CD4-positive, alpha-beta T cell treated with Interleukin-6 for 4 hours (primary cell): ENCODE results near the gene MEX3C.

Experiments used
- DNase-seq: peaks from one replicate; pipeline ENCODE4 v3.0.0-alpha.2; 2020; ENCODE audit warnings: mixed read lengths

Gene MEX3C

DNA sequence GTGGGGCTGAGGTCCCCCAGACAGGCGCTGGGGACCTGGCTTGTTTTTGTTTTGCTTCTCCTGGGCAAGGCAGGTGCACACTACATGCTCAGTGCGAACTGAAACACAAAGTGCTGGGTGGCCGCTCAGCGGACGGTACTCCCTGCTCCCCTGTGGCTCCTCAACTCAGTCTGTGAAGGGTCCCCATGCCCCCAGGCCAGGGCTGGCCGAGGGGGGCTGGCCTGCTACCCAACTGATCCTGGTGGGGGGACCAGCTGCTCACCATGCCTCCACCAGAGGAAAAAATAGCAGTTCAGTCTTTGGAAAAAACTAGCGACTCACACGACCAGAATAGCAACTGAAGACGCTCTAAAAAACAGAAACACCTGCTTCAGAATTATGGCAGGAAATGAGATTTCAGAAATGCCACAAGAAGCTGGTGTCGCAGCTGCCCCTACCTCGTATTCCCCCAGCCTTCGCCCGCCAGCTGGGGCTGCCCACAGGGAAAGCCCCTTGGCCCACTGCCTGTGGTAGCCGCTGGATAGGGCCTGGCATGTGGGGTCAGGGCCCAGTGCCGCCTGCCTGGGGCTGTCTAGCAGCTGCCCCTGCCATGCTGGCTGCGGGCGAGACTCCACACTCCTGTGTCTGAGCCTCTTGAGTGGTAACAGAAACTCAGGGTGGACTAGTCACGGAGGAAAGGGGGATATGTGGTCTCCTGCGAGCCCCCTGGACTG, 43.7 kb downstream of the MEX3C start:
- peak; percentile 45 for DNase-seq

DNA sequence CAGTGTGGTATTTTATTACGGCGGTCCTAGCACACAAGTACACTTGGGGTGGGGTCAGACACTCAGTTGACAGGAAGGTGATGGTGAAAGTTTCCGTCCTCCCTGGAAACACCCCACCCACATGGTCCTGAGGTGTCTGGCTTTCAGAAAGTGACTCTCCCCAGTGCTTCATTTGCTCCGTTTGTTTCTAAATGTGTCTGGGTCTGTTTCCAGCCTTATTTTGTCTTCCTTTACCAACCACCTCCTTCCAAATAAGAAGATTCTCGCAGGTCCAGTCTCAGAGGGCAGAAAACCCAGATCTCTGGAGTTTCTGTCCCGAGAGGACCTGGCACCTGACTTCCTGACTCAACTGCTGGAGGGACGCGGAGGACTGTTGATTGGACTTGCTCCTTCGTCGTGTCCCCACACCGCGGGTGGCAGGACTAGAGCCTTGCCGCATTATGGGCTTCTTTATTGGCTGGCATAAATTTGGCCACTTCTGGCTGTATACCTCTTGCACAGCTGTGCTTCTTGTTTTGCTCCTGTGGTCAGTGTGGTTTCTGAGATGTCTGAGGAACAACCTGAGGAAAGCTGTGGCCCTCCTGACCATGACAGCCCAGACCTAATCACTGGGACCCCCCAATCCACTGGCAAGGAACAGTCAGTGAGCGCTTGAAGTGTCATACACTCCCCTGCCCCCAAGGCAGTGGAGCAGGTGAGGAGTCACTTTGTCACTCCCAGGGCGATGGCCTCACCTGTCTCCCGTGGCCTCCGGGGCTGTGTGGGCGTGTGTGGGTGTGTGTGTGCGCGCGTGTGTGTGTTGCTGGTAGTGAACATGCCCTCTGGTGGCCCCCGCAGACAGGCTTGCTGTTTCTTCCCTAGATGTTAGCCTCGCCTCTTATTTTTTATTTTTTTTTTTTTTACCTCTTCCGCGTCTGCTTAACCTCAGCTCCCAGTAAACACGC, 45.6 kb downstream of the MEX3C start:
- DNase-seq, result peak; percentile 79

DNA sequence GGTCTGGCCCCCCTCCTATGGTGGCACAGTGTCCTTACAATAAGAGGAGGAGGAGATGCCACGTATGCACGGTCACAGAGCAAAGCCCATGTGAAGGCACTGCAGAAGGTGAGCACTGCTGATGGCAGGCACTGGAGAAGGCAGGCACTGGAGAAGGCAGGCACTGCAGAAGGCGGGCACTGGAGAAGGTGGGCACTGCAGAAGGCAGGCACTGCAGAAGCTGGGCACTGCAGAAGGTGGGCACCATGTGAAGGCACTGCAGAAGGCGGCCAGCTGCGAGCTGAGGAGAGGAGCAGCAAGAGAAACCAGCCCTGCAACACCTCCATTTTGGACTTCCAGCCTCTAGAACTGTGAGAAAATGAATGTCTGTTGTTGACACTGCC, 46.3 kb downstream of the MEX3C start:
- DNase-seq, result no peak

- no peak for DNase-seq
These were observed 47.3 kb downstream of the MEX3C start for GRCh38 chr18:51150113-51150700.

GRCh38 chr18:51149670-51150069, 47.8 kb downstream of the MEX3C start:
- no peak for DNase-seq

DNA sequence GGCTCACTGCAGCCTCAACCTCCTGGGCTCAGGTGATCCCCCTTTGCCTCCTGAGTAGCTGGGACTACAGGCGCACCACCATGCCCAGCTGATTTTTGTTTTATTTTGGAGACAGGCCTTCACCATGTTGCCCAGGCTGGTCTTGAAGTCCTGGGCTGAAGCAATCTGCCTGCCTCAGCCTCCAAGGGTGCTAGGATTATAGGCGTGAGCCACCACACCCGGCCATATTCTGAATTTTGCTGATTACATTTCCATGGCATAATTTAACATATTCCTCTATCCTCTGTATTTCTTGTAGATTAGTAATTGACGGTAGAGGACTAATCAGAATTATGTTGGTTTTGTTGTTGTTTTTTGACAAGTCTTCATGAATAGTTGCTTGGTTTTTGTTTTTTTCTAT, 50.6 kb downstream of the MEX3C start:
- DNase-seq, result no peak

DNA sequence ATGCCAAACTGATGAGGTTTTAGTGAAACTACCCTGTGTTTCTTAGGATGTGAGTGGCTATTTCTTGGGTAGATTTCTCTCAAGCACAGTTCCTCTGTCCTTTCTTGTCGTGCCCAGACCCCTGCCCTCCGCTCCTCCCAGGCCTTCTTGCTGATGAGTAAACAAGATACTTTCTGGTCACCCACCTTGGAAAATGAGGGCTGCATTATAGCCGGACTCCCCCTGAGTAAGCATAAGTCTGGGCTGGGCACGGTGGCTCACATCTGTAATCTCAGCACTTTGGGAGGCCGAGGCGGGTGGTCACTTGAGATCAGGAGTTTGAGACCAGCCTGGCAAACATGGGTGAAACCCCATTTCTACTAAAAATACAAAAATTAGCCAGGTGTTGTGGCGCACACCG, 58.5 kb downstream of the MEX3C start:
- DNase-seq, result no peak

DNA sequence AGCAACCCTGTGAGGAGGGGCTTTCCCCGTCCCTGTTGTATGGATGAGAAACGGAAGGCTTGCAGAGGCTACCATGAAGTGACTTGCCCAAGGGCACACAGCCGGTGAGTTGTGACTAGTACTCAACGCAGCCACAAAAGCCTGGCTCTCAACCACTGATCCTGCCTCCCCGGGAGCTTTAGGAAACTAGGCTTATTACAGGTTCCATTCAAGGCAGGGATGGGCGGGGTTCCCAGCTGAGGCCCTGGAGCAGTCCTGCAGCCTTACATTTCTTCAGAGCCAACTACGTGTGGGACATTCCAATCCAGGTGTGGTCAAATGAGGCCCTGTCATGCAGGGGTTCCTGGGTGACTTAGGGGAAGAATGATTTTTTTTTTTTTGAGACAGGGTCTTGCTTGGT, 59.6 kb downstream of the MEX3C start:
- DNase-seq, result no peak

- DNase-seq, result no peak
These were observed 60.3 kb downstream of the MEX3C start for GRCh38 chr18:51137026-51137729.

- DNase-seq, result peak; percentile 32
These were observed 61.7 kb downstream of the MEX3C start for GRCh38 chr18:51135795-51136194.

DNA sequence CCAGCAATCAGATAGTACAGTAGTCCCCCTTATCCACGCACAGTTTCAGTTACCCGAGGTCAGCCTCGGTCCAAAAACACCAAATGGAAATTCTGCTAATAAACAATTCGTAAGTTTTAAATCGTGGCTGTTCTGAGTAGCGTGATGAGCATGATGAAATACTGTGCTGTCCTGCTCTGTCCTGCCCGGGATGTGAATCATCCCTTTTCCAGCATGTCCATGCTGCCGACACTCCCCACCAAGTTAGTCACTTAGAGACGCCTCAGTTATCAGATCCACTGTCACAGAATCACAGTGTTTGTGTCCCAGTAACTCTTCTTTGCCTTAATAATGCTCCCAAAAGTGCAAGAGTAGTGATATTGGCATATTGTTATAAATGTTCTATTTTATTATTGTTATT, 62.1 kb downstream of the MEX3C start:
- no peak for DNase-seq

GRCh38 chr18:51134721-51135120, 62.8 kb downstream of the MEX3C start:
- no peak for DNase-seq

DNA sequence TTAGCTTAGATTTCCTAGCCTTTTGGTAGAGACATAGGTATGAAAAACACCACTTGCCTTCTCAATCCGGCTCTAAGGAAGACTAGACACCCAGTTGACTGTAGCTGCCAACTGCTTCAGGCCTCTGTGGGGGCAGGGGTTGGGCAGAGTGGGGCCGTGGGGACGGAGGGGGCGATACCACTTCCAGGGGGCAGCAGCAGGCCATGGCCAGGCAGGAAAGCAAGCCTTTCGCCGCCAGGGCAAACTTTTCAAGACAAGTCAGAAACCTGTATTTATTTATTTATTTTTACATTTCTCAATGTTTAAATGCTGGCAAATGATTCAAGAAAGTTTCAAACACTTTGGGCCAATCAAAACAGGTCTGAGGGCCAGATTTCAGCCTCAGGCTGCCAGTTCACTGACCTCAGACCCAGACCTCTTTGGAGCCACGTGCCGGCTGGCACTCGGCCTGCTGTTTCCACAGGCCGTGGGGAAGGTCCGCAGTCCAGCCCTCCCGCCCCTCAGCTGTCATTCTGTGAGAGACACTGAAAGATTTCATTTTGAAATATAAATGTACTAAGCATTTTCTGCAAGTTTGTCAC, 63.8 kb downstream of the MEX3C start:
- DNase-seq, result no peak

GRCh38 chr18:51132256-51132935, 65.1 kb downstream of the MEX3C start:
- DNase-seq, result no peak

DNA sequence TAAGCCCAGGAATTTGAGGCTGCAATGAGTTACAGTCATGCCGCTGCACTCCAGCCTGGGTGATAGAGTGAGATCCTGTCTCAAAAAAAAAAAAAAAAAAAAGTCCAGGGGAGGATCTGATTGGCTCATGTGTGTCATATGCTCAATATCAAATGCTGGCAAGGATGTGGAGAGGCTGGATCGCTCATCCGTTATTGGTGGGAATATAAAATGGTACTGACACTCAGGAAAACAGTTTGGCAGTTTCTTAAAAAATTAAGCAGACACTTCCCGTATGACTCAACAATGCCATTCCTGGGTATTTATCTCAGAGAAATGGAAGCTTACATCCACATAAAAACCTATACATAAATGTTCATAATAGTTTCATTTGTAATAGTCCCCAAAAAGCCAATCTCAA, 68.9 kb downstream of the MEX3C start:
- no peak for DNase-seq

DNA sequence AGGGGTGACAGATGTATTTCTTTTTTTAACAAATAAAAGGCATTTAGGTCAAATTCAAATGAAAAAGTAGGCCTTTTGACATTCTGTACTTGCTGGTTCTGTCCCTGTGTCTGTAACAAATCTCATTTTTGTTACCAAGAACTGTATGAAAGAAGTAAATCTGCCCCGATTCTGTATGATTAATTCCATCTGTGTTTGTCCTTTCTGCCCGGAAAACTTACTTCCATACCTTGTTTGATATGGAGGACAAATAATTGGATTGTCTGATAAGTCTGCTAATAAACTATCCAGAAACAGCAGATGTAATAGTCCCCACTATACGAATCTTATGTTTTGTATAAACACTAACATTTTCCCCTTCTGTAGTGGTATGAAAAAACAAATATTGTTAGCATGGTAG, 69.8 kb downstream of the MEX3C start:
- no peak for DNase-seq

- DNase-seq, result no peak
These were observed 71.5 kb downstream of the MEX3C start for GRCh38 chr18:51125976-51126375.
